ENCODE measurements around the gene GINS2. TPM values are rescaled to one million over a fixed set of nuclear protein-coding genes. Genes with fewer than 3 reads are reported as not detected.

The GINS2 gene
- total RNA-seq, 1 donor from 2014 or later: 2.6 TPM

DNA sequence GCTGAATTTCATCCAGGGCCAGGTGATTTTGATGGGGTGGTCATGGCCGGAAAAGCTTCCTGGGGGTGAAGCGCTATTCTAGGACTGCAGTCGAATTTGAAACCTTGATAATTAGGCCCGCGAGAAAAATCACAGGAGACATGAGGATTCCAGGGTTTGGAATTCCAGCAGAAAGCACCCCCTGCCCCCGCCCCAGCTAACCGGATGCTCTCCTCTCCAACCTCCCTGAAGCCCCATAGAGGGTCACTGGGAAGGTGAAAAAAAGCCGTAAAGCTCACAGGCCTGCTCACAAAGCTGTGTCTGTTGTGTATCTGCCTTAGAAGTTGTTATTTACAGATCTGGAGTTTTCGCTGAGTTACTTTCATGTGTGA lies 1.2 kb upstream of the GINS2 start:
- no peak for DNase-seq (ENCODE audit: low spot score)

DNA sequence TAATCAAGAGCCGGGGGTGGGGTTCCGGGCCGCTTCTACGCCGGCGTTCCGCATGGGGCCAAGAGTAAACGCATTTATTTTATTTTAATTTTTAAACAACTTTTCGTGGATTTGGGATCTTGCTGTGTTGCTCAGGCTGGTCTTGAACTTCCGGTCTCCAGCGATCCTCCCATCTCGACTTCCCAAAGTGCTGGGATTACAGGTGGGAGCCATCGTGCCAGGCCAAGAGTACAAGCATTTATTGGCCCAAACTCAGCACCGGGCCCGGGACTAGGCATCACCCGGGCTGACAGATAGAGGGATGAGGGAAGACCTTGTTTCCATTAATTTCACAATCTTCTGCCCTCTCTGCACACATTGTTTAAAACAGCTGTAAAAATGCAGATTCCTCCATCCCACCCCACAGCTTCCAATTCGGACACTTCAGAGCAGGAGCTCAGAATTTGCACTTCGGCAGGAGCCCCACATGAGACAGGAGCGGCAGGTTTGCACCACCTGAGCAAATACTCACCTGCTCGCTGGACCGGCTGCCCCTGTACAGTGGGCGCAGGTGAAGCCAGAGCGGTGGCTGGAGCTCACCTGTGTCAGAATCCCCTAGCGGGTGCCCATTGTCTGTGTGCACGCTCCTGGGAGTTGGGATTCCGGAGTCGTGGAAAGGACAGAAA lies 663 bp upstream of the GINS2 start:
- no peak for DNase-seq (ENCODE audit: low spot score)

DNA sequence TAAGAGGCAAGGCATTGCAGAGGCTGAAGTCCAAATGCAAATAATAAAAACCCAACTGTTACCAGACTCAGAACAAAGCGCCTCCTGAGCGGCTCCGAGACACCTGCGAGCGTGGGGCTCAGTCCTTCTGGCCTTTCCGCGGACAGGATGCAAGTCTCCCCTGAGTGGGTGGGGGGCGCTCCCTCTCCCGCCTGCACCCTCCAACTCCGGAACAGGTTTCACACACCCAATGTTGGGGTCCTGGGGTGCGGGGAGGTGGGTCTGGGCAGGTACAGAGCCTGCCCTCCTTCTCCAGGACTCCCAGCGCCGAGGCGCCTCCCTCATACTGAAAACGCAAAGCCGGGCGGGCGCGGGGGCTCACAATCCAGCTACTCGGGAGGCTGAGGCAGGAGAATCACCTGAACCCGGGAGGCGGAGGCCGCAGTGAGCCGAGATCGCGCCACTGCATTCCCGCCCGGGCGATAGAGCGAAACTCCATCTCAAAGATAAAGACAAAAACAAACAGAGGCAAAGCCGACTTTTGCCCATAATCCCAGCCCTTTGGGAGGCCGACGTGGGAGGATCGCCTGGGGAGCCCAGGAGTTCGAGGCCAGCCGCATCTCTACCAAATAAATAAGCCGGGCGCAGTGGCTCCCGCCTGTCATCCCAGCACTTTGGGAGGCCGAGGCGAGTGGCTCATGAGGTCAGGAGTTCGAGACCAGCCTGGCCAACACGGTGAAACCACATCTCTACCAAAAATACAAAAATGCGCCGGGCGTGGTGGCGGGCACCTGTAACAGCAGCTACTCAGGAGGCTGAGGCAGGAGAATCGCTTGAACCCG lies 893 bp downstream of the GINS2 start:
- DNase-seq (ENCODE audit: low spot score): no peak

DNA sequence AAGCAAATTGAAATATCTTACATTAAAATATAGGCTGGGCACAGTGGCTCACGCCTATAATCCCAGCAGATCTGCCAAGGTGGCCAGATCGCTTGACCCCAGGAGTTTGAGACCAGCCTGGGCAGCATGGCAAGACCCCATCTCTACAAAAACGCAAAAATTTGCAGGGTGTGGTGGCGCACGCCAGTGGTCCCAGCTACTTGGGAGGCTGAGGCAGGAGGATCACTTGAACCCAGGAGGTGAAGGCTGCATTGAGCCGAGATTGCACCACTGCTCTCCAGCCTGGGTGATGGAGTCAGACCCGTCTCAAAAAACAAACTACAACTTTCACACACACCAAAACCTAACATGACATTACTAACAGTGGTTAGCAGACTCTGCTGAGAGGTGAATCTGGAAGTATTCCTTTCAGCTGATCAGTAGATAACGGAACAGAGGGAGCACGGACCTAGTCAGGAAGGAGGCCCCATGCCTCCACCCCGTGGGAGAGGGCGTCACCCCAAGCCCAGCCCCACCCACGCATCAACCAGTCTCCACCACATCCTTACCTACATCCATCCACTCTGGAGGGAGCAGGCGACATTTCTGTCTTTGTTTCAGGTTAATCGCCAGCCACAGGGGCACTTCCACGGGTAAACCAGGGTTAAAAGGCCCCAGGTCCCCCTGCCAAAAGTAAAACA lies 1.7 kb downstream of the GINS2 start:
- DNase-seq (ENCODE audit: low spot score): no peak

DNA sequence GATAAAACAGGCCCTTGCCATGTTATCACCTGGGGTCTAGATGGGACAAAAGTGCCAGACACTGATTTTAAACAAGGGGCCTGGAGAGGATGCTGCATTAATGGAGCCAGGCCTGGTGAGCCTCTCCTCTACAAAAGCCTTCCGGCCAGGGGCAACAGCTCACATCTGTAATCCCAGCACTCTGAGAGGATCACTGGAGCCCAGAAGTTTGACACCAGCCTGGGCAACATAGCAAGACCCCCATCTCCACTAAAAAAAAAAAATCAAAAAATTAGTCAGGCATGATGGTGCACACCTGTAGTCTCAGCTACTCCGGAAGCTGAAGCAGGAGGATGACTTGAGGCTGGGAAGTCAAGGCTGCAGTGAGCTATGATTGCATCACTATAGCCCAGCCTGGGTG lies 3.5 kb downstream of the GINS2 start:
- DNase-seq (ENCODE audit: low spot score): no peak

DNA sequence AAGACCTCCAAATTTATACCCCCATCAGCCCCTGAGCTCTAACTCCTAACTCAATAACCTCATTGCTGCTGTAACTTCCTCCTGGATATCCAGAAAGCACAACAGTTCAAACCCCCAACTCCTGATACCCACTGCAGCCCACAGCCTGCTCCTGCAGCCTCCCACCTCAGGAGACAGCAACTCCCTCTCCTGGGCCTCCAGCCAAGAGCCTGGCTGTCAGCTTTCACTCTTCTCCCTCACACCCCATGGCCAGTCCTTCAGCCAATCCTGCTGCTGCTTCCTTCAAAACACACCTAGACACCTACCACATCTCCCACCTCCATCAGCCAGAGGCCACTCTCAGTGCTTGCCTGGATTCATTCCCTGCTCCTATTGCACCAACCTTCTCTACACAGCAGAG lies 5.4 kb downstream of the GINS2 start:
- DNase-seq (ENCODE audit: low spot score): no peak

DNA sequence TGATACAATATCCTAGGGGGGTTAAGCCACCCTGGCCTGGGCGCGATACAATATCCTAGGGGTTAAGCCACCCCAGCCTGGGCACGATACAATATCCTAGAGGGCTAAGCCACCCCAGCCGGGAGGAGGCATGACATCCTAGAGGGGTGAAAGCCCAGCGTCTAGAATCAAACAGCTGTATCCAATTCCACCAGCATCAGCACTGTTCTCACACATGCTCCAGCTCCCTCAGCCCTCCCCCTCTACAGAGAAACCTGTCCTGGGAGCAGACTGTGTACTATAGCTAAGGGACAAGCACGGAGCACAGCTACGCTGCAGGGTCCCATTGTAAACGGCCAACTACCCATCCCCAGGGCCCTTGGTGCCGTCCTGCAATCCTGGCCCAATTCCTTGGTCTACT lies 6.2 kb downstream of the GINS2 start:
- DNase-seq (ENCODE audit: low spot score): no peak

DNA sequence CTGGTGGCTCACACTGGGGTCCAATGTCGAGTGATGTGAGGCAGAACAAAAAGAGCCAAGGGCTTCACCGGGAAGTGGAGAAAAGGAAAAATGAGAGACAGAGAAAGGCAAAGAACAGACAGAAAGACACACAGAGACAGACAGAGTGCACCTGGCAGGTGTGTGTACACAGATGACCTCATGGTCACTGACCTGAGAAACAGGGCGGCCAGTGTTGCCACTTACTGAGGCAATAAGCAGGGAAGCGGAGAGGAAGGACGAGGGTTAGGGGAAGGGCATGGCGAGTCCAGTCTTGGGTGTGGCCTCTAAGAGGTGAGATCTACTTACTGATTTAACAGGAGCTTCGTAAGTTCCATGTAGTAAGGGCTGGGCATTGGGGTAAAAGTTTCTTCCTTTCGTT lies 7.5 kb downstream of the GINS2 start:
- no peak for DNase-seq (ENCODE audit: low spot score)

DNA sequence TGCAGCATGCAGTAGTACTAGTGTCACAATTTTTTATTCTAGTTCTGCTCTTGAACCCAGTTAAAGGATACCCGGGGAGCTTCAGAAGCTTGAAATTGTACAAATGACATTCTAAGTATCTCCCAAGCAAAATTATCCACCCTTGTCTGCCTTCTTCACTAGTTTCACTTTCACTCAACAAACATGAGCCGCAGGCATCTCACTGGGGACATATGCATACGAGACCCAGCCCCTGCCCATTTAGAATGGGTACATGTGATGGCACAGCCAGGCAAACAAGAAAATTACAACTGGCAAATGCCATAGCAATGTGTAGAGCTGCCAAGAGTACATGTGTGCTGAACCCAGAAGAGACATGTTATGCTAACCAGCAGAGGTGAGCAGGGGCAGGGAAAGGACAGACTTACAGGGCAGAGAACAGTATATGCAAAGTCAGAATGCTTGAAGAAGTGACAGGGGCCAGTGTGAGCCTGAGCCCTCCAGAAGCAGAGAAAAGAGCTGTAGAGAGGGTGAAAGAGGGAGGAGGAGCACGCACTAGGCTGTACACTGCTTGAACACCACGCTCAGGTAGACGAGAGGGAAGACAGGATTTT lies 8.3 kb downstream of the GINS2 start:
- no peak for DNase-seq (ENCODE audit: low spot score)

DNA sequence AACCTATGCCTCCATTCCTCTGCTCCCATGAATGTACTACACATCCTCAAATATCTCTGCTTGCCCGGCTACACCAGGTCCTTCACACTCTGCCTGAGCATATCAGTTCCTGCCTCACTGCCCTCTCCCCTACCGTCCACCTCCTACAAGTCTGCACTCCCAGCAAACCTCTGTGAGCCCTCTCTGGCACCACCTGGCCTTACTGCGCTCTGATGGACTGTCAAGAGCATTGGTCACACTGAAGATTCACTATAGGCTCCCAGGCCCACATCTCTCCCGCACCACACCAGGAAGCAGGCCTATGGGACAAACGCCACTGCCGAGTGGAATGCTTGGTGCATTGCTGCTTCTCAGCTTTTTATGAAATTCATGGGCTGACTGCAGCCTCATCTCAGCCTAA lies 8.9 kb downstream of the GINS2 start:
- DNase-seq (ENCODE audit: low spot score): no peak

DNA sequence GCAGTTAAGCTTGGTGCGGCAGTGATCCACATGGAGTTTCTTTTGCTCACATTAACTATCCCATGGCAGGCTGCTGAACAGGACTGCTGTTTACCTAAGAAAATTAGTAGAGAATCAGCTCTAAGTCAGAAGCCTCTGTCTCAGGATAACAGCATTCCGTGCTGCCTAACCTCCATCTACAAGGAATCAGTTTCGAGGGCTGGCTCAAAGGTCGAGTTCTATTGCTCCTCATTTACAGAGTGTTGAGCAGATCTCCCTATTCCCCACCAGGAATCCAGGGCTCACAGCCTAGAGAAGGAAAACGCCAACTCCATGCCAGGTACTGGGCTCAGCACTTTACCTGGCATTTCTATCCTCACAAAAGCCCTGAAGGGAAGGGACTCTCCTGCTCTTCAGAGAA lies 9.9 kb downstream of the GINS2 start:
- DNase-seq (ENCODE audit: low spot score): no peak

DNA sequence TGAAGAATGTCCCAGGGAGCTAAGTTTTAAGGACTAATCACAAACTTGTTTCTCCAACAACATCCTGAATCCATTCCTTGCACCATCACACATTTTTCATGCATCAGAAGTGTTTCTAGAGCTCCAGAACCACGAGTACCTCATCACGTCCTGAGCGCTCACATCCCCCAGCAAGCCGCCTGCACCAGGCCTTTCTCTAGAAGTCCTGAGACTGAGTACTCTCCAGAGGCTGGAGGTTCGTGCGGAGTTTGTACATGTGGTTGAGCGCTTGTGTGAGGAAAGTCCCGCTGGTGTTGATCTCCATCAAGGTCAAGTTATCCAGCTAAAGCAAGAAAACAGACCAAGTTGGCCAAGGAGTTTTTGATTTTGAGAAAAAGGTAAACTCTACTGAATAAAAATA lies 10.7 kb downstream of the GINS2 start:
- no peak for DNase-seq (ENCODE audit: low spot score)

DNA sequence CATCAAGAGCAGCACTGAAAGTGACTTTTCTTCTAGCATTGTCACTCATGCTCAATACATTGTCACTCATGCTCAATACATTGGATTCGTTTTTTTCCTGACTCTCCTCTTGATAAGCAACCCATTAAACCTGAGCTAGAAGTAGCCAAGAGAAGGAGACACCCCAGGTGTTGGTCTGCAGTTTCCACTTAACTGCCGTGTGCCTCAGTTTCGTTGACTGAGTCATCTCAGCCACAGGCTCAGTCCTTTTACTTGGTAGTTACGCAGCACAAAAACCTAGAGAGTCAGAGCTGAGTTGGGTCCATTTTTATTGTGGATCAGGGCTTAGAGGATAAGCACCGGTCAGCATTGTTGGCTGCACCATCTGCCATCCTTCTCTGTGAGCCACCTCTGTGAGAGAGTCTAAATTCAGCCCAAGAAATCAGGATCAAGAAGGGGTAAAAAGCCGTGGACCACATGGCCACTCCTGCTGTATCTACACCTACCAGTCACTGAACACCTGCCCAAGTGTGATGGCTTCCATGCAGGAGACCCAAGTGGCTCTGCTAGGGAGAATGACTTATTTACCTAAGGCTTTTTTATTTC lies 11.3 kb downstream of the GINS2 start:
- DNase-seq (ENCODE audit: low spot score): no peak

DNA sequence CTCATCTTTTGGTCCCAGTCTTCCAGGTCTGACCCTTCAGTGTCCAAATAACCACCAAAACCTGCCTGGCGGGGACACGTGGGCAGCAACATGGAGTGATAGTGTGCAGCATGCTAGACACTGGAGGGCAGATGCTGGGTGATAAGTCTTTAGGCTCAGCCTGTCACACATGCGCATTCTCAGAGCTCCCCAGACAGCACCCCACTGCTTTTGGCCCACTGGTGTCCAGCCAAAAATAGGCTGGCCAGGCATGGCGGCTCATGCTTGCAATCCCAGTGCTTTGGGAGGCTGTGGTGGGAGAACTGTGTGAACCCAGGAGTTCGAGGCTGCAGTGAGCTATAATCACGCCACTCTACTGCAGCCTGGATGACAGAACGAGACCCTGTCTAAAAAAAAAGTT lies 12.3 kb downstream of the GINS2 start:
- DNase-seq (ENCODE audit: low spot score): no peak

DNA sequence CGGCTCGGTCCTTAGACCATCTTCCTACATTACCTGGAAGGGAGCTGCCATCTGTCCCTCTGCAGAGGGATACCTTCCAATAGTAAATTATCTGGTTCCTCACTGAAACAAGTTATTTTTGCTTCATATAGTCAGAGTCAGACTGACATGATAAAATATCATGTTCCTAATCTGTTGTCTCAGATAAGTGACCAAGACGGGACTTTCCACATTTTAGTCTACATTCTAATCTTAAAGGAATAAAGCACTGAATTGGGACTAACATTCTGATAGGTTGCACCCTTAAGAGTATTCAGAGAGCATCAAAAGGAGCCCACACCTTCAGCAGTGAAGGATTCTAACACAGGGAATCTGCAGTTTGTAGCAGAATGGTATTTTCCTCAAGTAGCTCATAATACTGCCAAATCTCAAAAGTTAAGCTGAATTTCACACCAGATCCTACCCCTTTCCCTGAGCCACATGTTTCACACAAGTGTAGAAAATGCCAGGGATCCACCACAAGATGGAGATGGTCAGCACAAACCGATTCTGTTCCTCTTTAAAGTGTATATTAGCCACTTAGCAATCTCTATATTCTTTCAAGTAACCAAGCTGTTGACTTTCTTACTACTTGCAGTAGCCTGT lies 13.4 kb downstream of the GINS2 start:
- DNase-seq (ENCODE audit: low spot score): no peak

DNA sequence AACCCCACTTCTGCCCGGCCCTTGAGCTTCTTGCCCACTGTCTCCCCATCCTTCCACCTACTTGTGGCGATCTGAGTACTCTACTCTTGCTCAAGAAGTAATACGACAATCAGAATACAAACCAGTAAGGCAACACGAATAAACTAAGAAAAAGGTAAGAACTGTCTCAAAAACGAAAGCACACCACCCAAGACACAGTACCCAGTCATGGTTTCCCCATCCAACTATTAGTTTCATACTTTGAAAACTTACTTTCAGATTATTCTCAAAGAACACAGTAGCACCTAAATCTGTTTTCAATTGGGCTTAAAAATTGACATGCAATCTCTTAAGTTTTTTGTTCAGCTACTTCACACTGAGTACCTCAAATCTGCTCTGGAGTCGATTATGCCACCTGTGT lies 13.9 kb downstream of the GINS2 start:
- no peak for DNase-seq (ENCODE audit: low spot score)

DNA sequence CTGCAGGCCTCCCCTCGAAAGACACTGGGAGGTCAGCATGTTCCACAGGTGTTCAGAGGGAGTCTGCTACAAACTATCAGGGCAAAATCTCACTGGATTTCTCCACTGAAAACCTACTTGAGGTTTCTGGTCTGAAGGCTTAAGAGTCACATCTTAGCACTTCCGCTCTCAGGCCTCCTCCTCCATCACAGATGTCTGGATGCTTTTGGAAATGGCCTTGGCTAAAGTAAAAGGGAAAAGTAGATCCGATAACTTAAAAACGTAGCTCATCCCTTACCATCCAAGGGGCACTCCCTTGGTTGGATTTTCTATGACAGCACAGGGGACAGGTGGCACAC lies 14.4 kb downstream of the GINS2 start:
- DNase-seq (ENCODE audit: low spot score): no peak

DNA sequence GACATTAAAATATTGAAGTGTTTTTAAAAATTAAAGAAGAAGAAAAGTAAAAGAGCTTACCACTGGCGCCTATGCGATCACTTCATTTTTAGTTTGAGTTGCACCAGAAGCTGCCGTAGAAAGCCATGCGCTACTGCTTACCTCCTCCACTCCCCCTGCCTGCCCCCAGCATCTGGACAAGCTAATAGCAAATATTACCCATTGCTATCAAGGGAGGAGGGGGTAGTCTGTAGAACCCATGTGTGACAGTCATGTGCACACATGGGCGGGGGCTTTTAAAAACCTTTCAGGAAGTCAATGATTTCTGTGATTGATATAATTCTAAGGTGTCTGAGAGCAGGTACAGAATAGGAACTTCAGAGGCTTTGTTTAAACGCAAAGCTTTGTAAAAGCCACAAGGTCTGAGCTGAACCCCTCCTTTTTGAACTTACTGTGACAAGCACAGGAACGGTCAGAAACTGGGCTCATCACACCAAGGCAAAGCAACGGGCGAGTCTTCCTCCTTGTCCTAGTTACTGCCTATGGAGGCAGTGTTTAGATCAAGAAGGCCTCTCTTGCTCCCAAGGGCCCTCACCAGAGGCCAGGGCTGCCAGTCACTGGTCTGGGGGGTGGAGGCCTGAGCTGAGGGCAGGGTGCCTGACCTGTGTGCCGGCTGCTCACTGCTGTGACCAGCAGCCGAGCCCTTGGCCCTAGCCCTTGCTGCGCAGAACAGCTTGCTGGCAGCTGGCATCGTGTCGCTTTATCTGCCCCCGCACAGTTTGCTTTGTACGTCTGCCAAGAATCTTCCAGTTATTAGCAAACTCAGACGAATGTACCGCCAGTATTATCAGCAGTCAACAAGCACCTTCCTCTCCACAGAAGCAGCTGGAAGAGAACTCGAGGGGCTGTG lies 15.0 kb downstream of the GINS2 start:
- DNase-seq (ENCODE audit: low spot score): no peak

DNA sequence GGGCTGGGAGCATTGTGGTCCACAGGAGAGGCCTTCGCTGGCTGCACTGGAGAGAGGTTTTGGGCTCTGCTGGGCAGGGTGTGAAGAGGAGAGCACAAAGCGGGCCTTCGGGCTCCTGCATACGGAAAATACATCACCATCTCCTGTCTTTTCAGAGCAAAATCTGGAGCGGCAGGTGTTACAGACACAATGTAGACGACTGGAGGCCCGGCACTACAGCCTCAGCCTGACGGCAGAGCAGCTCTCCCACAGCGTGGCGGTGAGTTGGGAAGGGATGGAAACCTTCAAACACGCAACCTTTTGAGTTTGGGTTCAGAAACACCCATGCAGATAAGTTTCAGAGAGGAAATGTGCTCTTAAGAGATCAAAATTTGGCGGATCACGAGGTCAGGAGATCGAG lies 17.9 kb downstream of the GINS2 start:
- no peak for DNase-seq (ENCODE audit: low spot score)

DNA sequence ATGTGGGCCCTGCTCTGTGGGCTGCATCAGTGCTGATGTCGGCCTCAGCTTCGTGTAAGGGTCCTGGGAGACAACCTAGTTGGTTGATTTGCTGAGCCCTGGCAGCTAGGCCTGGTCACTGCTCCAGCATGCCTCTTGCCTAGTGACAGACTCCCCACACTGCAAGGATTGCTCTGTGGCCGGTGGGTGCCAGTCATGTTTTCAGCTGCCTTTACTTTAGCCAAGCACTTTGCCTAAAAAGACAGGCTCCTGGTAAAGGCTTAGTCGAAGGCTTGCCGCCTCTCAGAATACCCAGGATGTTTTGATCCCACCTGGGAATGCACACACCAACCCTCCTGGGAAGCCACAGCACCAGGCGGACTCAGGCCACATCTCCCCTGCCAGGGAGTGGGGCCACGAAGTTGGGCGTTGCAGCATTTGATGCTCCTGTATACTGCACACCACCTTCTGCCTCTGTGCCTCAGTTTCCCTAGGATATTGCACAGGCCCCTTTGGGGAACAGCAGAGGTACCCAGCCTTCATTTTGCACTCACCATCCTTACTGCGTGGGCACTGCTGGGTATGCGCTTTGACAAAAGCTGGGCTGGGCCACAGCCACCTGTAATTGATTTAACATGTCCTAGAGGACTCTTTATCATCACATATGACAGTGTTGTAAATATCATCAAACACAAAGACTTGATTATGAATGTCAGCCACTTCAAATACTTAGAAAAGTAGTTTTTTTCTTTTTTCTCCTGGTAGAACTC lies 19.9 kb downstream of the GINS2 start:
- DNase-seq (ENCODE audit: low spot score): no peak
